RCC 7860 (cell line): Measurements from ENCODE around the gene FLII.

Experiments used
- DNase-seq: peaks from one replicate; pipeline ENCODE4 v3.0.0-alpha.2; 2015; ENCODE audit warnings: low spot score
- FAIRE-seq: peaks from 2 replicates; lab custom pipeline; 2012; peaks lifted over from hg19 to GRCh38; lab: Jason Lieb, UNC

The FLII gene

GRCh38 chr17:18245038-18245776 is 13.3 kb downstream of the FLII start:
- FAIRE-seq (no peak), DNase-seq (no peak)

- DNase-seq: no peak
These were observed 17.2 kb downstream of the FLII start for GRCh38 chr17:18241229-18241871.

GRCh38 chr17:18240449-18240848 is 18.1 kb downstream of the FLII start:
- FAIRE-seq (no peak), DNase-seq (no peak)

More at GRCh38 chr17:18241229-18241871, 17.2 kb downstream of the FLII start:
- FAIRE-seq: no peak

DNA sequence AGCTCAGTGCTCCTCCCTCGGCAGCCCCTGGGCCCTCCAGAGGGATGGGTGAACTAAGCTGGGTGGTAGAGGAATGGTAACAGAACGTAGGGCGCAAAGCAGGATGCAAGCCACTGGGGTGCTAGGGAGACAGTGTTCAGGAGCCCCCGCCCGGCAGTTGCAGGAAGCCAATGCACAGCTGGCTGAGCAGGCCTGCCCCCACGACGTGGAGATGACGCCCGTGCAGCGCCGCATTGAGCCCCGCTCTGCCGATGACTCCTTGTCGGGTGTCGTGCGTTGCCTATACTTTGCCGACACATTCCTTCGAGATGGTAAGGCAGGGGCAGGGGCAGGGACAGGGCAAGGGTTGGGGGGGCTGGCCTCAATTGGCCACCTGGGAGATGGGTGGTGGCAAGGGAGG is 20.2 kb downstream of the FLII start:
- no peak for DNase-seq
- FAIRE-seq: no peak

DNA sequence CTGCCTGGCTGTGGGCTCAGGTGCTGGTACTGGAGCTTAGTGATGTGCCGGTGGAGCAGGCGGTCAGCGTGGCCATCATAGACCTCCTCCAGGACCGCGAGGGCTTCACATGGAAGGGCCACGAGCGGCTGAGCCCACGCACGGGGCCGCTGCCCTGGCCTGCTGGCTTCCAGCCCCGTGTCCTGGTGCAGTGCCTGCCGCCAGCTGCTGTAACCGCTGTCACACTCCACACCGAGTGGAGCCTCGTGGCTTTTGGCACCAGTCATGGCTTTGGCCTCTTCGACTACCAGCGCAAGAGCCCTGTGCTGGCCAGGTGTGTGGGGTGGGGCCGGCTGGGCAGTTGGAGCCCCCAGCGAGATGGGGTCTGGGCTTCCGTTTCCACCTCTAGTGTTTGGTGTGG is 21.1 kb downstream of the FLII start:
- FAIRE-seq (no peak), DNase-seq (no peak)

DNA sequence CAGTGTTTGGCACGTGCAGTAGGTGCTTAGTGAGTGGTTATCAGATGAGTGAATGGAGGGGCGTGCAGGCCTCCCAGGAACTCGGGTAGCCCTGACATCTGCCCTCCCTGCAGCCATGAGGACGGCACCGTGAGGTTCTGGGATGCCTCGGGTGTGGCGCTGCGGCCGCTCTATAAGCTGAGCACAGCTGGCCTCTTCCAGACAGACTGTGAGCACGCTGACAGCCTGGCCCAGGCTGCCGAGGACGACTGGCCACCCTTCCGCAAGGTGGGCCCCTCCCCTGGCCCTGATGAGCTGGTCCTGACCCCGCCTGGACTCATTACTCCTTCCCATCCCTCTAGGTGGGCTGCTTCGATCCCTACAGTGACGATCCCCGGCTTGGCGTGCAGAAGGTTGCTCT is 22.0 kb downstream of the FLII start:
- FAIRE-seq (no peak), DNase-seq (no peak)

DNA sequence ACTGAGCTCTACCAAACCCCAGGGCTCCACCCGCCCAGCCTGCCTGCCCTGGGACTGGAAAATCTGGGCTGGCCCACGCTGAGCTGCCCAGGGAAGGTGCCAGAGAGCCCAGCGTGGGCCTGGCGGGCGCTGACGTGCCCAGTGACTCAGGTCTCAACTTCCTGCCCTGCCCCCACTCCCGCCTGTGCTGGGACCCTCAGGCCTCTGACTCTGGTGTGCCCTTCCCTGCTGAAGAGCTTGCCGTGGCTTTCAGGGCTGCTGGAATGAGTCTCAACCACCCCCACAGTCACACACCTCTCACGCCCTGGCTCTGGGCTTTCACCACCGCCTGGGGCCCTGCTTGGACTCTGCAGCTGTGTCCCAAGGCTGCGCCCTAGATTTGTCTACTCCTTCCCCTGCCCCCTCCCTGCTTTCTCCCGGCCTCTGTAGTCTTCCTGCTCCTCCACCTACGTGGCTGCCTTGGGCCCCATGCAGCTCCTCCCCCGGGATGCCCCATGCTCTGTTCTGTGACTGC is 22.7 kb downstream of the FLII start:
- FAIRE-seq: no peak
- DNase-seq: no peak

GRCh38 chr17:18234853-18235380 is 23.6 kb downstream of the FLII start:
- FAIRE-seq: no peak
- no peak for DNase-seq

DNA sequence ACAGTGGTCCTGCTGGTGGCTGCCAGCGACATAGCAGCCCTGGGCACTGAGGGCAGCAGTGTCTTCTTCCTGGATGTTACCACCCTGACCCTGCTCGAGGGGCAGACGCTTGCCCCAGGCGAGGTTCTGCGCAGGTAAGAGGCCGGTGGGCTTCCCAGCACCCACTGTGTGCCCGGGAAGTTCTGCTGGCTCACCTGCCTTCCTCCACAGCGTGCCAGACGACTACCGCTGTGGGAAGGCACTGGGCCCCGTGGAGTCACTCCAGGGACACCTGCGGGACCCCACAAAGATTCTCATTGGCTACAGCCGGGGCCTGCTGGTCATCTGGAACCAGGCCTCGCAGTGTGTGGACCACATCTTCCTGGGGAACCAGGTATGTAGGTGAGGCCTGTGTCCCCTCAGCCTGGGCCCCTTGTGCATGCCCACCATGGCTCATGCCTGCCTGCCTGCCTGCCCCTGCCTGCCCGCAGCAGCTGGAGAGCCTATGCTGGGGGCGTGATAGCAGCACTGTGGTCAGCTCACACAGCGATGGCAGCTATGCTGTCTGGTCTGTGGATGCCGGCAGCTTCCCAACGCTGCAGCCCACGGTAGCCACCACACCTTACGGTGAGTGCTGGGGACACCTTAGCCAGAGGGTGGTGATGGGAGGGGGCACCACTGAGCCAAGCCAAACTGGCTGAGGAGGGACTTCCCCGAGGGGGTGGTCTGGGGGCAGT is 24.6 kb downstream of the FLII start:
- DNase-seq: no peak

DNA sequence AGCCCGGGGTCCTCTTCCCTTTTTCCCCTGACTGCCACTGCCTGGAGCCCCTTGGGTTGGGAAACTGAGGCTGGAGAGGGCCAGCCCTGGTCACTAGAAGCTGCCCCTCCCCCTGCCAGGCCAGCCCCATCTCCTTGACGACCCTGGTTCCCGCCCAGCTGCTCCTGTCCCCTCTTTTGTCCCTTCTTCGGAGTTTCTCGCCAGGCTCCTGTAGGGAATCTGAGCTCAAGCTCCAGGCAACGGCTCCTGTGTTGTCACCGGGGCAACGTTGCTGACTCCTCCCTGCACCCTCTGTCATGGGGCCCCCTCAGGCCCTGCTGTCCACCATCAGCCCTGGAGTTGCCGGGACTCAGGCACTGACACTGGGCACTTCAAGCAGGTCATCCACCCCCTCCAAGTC is 27.4 kb downstream of the FLII start:
- FAIRE-seq (no peak), DNase-seq (no peak)

More for the DNA sequence above, 24.6 kb downstream of the FLII start:
- FAIRE-seq: no peak

- DNase-seq (no peak), FAIRE-seq (no peak)
These were observed 28.0 kb downstream of the FLII start for GRCh38 chr17:18230288-18231141.

- DNase-seq: no peak
- FAIRE-seq: no peak
These were observed 28.8 kb downstream of the FLII start for GRCh38 chr17:18229771-18230170.

DNA sequence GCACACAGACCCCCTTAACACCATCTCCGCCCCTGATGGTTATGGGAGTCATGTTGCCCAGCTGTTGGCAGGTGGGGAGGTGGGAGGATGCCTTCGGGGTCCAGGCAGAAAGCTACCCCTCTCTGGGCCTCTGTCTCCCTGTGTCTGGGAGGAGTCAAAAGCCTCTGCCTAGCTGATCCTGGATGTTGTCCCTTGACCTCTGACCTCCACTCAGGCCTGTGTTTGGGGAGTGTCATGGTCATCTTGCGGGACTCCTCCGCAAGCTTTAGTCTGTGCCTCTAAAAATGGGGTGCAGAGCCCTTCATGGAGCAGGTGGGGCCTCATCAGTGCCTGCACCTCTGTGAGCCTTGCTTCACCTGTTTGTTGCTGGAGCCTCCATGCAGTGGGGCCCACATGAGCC is 29.3 kb downstream of the FLII start:
- DNase-seq (no peak), FAIRE-seq (no peak)

- DNase-seq: no peak
- no peak for FAIRE-seq
These were observed 30.3 kb downstream of the FLII start for GRCh38 chr17:18228176-18228682.

GRCh38 chr17:18227635-18228034 is 30.9 kb downstream of the FLII start:
- FAIRE-seq (no peak), DNase-seq (no peak)

GRCh38 chr17:18226284-18226945 is 32.1 kb downstream of the FLII start:
- DNase-seq (no peak), FAIRE-seq (no peak)

DNA sequence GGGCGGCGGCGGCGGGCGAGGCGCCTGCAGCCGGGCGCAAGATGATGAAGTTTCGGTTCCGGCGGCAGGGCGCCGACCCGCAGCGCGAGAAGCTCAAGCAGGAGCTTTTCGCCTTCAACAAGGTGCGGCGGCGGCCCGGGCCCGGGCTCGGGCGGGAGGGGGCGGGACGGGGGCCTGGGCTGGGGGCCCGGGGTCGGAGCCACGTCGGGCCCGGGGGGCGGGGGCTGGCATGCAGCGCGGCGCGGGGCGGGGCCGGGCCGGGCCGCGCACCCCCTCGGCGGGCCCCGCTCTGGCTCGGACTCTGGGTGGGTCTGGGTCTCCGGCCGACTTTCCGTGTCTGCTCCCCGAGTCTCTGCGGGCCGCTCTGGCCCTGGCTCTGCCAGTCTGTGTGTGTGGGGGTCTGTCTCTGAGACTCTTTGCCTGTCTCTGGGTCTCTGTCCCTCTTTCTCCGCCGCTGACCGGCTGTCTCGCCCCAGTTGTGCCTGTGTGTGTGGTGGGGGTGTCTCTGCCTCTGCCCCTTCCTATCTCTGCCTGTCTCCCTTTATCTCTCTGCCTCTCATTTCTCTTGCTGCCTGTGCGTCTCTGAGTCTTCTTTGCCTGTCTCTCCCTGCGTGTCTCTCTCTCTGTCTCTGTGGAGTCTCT is 32.8 kb downstream of the FLII start:
- DNase-seq: no peak
- FAIRE-seq: no peak

DNA sequence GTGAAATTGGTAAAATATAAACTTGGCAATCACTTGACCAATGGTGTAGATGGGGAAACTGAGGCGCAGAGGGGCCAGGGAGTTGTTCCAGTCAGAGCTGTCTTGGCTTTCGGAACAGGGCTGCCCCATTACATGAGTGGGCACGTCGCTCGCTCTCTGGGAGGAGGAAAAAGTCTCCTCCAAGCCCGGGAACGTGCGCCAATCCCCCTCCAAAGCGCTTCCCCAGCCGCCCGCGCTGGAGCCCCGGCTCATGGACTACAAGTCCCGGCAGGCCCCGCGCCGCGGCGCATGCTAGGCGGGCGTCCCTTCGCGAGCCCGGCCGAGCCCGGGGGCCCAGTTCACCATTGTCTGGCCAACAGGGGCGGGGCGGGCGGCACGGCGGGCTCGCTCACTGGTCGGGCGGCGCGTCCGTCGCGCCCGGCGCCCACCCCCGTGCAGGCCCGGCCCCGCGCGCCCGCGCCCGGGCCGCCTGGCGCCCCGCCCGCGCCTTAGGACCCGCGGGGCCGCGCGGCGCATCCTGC is 33.4 kb downstream of the FLII start, which contains the start of gene LLGL1:
TSS of gene LLGL1 (plus strand) at position 515 of the 521 bp plus-strand sequence. CDS start 48 bp downstream, outside the sequence.
- DNase-seq (peak; percentile 75), FAIRE-seq (no peak)
